A673 (cell line): ENCODE measurements around the gene HOXD9.

Source experiments
- EZH2 ChIP-seq: fragments of 200-600 bp; sonication (generic); IDR thresholded peaks from 2 replicates; pipeline ENCODE4 v1.6.1; 2017; ENCODE audit warnings: borderline replicate concordance, low read depth, mild to moderate bottlenecking, mixed read lengths, antibody characterized with exemption, low read length; ENCODE audit not compliant: poor library complexity, severe bottlenecking
- TF ChIP-seq, protein P1 (sequence below): fragments of 300-800, 200-600 bp; sonication (generic); conservative IDR thresholded peaks from 2 replicates; pipeline ENCODE4 v1.5.1; 2017; ENCODE audit warnings: low read depth, mild to moderate bottlenecking, antibody characterized with exemption, low read length, moderate library complexity, mixed read lengths

DNA sequence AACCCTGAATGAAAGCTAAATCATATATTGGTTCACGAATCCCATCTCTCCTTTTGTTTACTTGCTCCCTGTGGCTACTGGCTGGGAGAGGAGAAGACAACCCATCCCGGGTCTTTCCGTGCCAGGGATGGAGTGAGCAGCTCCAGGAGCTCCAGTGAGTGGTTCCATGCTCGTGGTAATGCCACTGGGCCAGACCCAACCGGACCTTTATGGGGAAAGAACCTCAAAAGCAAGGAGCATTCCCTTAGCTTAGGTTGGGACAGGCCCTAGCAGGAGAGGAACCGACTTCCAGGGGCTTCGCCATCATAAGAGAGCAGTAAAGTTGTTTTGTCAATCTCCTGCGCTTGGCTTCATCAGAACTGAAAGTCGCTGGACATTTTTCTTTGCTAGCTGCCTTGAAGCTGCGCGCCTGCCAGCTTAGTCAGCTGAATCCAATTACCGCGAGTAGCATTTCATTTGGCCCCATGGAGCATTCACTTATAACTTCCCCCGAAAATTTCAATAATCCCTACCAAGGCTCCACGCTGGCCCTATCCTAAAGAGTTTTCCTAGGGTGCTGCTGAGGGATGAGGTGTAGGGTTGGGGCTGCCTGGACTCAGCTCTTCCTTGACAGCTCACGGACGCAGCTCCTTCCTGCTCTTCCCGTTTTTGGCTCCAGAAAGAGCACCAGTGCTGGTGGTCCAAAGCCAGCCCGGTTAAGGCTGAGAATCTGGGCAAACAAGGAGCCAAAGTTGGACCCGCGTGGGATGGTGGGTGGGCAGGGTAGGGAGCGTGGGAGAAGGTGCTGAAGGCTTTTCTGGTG is 39.5 kb downstream of the HOXD9 start:
- TF ChIP-seq EZH2, result no peak
- TF ChIP-seq, protein P1, sequence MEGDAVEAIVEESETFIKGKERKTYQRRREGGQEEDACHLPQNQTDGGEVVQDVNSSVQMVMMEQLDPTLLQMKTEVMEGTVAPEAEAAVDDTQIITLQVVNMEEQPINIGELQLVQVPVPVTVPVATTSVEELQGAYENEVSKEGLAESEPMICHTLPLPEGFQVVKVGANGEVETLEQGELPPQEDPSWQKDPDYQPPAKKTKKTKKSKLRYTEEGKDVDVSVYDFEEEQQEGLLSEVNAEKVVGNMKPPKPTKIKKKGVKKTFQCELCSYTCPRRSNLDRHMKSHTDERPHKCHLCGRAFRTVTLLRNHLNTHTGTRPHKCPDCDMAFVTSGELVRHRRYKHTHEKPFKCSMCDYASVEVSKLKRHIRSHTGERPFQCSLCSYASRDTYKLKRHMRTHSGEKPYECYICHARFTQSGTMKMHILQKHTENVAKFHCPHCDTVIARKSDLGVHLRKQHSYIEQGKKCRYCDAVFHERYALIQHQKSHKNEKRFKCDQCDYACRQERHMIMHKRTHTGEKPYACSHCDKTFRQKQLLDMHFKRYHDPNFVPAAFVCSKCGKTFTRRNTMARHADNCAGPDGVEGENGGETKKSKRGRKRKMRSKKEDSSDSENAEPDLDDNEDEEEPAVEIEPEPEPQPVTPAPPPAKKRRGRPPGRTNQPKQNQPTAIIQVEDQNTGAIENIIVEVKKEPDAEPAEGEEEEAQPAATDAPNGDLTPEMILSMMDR, result no peak
